NCI-H187 (cell line): Measurements from ENCODE around the gene MEFV.

ENCODE experiments used
- DNase-seq, 2 experiments: peaks; one replicate each; lab custom pipeline; 2025; lab: John Stamatoyannopoulos, UW

The MEFV gene

DNA sequence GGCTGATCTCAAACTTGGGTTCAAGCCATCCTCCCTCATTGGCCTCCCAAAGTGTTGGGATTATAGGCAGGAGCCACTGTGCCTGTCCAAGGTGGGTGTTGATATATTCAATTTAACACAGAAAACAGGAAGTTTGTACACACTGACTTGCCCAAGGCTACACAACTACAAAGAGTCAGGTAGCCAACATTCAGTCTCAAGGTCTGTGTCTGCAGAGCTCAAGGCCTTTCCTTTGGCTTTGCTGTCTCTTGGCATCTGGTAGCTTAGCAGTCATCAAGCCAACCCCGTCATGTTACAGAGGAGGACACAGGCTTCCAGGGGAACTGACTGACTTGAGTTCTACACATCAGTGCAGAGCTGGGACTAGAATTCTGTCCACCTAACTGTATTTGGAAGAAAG is 11.9 kb upstream of the MEFV start:
- DNase-seq: no peak

DNA sequence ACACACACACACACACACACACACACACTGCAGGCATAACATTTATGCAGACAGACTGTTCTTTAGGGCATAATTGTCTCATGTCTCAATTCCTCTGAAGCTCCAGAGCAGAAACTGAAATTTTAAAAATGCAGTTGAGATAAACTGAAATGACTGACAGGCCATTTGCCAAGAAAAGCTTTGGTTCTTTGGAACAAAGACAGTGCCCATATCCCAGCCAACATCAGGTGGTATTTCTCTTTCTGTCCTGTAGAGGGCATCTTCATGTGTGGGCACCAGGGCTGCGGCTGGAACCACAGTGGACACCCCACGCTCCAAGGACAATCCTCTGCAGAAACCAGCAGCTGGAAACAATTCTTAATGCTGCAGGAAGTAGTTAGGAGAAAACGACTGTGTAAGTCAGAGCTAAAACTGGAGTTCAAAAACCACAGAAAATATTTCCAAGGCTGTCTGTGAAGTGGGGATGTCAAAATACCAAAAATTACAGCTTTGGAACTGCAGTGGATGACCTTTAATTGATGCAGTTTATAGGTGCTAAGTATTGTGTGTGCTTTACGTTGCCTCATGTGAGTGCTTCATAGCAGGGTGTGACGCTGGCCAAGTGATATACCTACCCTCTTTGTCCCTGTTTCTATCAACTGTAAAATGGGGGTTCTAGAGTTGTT is 10.6 kb upstream of the MEFV start:
- peak; percentile 16 to 19 for DNase-seq

DNA sequence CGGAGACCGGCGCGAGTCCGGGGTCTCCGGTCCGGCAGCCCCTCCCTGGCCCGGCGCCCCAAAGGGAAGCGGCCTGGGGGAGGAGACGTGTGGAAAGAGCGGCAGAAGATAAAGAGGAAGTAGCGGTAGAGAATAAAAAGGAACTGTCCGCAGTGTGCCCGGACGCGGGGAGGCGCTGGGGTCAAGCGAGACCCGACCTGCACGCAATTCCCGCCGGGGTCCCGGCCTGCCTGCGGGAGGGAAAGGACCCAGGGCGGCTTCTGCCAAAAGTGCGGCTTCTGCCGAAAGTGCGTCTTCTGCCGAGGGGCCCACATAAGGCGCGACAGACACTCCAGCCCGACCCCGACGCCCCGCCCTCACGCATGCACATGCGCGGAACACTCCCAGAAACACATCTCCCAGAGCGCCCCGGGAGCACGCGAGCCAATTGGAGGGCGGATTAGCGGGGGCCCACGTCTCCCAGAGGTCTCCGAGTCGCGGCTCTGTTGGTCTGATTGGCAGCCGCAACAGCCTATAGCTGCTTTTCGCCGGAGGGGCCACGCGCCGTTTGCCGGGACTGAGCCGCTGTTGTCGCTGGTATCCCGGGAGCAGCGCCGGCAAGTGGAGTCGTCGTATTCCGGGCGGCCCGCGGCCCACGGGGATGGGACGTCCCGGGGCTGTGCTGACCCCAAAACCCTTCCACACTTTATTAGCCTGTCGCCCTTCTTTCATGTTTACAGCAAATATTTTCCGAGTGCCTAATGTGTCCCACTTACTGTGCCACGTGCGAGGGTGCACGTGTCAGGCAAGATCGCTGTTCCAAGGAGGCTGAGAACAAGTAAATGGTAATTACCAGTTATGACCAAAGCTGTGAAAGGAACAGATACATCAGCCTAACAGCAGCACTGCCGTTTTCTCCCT is 8.0 kb upstream of the MEFV start:
- DNase-seq: peak; percentile 93 to 98

DNA sequence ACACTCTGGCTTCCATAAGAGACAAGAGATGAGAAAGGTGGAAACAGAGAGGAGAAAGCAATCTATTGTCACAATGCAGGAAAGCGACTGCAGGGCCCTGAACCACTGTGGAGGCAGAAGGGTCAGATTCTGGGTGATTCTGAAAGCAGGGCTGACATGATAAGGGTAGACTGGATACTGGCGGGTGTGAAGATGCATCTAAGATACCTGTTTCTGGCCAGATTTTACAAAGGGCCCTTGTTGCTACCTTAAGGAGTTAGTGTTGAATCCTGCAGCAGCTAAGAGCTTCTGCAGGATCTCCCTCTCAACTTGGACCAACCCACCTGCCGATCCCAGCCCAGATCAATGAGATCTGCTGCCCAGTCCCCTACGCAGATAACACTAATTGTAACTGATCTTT is 6.1 kb upstream of the MEFV start:
- no peak for DNase-seq

DNA sequence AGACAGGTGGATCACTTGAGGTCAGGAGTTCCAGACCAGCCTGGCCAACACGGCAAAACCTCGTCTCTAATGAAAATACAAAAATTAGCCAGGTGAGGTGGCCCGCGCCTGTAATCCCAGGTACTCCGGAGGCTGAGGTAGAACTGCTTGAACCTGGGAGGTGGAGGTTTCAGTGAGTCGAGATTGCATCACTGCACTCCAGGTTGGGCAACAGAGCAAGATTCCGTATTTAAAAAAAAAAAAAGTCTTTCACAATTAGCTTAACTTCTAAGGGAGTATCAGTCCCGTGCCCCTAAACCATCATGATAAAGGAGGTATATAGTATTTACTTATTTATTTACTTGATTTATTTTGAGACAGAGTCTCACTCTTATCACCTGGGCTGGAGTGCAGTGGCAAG is 3.4 kb upstream of the MEFV start:
- DNase-seq: no peak

DNA sequence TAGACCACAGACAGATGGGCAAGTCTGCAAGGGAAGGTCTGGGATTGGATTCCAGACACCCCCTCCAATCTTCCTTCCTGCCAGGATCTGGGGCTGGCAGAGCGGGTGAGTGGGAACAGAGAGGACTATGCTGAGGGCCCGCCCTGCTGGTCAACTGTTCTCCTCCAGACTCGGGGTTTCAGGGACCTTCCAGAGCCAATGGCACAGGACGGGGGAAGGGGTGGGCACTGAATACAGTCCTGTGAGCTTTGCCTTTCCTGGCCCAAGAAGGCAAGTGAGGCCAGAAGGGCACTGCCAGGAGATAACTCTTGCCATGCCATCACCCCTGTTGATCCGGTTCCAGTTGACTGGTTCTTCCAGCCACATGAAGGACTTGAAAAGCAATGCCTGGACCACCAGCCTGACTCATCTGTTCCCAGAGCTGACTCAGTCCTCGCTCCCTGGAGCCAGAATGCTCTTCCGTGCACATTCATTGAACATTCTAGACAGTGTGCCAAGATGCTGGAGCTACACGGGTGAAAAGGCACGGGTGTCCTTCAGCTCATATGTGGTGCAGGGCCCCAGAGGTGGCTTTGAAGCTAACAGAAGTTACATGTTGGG is 533 bp upstream of the MEFV start:
- no peak for DNase-seq

DNA sequence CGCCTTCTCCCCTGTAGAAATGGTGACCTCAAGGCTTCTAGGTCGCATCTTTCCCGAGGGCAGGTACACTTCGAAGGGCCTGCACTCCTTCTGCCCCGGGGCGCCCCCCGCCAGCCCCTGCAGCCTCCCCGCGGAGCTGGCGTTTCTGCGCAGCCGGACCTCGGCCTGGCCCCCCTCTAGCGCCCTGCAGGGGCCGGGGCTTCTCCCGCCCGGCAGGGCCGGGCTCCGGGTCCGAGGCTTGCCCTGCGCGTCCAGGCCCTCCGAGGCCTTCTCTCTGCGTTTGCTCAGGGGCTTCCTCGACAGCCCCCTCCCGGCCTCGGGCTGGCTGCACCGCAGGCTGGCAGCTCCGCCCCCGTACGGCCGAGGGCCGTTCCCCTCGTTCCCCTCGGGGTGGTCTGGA is 2.1 kb downstream of the MEFV start:
- no peak for DNase-seq

DNA sequence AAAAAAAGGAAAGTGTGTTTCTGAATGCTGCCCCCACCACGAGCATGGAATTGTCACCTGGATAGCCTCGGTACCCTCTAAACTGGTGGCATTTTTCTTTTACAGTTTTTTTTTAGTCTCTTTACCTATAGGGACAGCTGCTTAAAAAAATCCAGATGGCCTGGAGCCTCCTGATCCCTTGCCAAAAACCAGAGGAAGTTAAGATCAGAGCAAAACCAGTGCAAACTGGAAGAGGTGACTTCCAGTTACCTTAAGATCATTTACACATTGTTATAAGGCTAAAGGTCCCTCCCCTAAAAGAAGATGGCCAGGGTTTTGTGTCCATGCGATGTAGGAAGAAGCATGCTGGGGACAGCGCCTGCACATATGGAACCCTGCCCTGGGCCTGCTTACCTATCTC is 3.5 kb downstream of the MEFV start:
- no peak for DNase-seq

DNA sequence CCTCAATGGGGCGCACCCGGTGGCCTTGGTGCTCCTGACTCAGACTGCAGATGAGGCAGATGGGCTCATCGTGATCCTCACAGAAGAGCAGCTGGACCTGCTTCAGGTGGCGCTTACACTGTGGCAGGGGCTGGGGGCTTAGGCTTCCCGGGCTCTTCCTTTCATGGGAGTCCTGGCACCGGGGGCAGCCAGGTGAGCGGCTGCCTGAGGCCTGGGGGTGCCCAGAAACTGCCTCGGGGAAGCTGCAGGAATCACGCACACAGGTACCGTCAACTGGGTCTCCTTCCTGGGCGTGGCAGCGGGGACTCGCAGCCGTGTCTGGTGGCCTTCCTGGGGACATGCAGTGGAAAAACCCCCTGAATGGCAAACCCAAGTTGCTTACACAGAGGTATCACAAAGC is 7.0 kb downstream of the MEFV start:
- no peak for DNase-seq

DNA sequence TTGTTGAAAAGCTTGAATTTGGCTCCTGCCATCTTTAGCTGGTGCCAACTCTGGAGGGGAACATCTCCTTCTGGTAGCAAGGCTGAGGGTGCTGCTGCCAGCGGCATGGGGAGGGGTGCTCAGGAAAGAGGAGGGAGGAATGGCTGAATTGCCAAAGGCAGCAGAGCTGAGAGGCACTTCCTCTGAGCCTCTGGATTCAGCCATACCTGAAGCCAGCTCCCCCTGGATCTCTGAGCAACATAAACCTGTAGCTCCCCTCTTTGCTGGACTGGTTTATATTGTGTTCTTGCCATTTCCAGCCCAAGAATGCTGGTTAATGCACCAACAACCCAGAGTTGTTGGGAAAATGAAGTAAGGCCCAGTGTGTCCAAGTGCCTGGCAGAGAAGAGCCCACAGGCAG is 7.4 kb downstream of the MEFV start:
- DNase-seq: no peak

DNA sequence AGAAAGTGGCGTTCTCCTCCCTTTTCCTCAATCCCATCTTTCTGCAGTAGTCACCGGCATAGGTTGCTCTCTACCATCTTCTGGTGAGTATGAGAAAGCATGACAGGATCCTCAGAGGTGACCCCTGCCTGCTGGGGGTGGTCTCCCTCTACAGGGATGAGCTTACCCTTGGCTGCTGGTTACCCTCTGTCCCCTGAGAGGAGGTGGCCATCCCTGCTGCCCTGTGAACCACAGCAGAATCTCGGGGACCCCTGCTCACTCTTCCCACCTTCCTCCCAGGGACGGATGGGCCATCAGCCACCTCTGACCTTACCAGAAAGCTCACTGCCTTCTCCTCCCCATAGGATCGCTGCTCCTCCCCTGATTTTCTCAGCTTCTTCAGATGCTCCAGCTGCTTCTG is 7.8 kb downstream of the MEFV start:
- DNase-seq: no peak

DNA sequence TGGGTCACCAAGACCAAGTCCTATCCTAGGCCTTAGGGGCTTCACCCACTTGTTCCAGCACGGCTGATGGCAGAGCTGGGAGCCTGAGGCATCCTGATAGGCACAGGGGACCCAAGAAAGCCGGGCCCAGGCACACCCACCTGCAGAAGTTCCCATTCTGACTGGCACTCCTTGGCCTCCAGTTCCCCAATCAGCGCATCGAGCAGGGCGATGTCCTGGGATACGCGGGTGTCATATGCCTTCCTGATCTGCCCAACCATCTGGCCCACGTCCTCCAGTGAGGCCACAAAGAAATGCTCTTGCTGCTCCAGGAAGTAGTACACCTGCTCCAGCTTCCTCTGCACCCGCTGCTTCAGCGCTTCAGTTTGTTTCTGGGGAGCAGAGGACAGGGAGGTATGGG is 9.6 kb downstream of the MEFV start:
- DNase-seq: no peak

DNA sequence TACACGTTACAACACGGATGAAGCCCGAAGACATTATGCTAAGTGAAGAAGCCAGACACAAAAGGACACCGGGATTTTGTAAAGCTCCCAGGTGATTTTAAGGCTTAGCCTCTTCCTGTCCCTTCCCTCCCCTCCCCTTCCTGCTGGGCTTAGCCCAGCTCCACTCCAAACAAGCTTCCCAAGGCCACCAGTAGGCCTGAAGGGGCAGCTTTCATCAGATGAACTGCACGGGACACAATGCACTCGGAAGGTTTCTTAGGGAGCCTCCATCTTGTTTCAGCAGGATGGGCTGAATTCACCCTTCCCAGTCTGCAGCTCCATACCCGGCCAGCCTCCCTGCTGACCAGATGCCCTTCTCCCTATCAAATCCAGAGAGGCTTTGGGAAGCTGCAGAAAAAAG is 10.4 kb downstream of the MEFV start:
- DNase-seq: no peak

DNA sequence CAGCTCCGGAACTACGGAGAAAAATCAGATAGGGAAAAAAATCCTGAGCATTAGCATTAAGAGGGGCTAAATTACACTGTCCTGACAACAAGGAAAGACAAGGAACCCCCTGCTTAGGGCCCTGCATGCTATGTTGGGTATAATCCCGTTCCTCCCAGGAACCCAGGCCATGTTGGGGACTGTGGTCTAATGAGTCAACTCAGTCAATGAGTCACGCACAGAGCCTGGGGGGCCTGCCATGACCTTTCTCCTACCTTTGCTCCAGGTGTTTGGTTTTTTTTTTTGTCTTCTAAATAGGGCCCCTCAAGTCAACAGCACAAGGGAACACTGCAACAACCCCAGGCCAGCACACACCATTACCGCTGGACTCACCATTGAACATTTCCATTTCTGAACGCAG is 12.6 kb downstream of the MEFV start:
- DNase-seq: no peak

DNA sequence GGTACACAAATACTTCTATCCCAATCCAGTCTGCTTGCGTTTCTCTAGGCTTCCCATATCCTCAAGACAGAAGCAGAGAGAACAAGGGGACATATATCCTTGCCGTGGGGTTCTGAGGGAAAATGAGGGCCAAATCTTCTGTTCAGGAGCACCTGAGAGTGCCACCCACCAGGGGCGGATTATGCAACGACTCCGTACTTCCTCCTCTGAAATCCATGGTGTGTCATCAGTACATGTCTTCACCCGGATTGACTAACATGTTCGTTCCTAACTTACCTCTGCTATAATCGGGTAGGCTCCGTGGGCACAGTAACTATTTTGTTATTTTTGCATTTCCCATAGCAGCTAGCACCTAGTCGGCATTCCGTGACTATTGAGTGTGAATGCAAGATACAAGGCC is 13.7 kb downstream of the MEFV start:
- DNase-seq: no peak

DNA sequence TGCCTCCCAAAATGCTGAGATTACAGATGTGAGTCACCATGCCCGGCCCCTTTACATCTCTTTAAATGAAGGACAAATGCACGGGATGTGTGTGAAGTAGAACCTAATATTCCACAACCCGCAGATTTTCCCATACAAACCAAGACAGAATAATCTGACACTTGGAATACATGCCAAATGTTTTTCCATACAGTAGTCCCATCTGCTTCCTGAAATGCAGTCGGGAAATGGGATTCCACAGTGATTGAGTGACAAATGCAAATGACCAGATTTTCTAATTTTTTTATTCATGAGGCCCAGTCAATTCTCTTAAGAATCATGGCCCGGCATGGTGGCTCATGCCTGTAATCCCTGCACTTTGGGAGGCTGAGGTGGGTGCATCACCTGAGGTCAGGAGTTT is 14.7 kb downstream of the MEFV start:
- no peak for DNase-seq

DNA sequence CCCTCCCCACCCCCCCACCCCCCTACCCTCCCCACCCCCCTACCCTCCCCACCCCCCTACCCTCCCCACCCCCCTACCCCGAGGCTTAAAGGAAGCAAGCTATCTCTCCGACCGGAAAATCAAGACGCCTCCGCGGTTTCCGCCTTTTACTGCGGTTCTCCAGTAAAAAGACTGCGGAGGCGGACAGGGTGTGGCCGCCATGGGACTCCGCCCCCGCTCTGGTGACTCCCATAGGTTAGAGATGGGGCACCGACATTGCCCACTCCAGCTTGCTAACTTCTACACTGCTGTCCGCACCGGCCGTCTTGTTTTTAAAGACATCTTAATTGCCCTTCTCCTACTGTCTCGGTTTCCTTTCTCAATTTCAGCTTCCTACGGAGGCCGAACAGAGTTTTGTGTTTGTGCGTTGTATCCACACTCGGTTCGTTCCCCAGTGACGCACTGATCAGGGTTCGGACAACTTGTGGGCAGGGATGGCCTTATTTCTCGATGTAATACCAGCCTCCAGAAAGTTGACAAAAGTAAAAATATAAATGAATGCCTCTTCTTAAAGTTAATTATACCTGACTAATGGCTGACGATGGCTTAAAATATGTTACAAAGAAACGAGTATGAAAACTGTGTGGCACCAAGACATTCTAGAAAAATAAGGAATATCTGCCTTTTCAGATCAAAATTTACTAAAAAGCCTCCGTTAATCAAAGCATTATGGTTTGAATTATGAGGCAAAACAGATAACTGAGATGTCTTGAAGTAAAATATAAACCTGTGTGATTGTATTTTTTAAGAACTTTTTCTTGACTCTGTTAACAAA is 20.4 kb downstream of the MEFV start:
- DNase-seq: no peak

DNA sequence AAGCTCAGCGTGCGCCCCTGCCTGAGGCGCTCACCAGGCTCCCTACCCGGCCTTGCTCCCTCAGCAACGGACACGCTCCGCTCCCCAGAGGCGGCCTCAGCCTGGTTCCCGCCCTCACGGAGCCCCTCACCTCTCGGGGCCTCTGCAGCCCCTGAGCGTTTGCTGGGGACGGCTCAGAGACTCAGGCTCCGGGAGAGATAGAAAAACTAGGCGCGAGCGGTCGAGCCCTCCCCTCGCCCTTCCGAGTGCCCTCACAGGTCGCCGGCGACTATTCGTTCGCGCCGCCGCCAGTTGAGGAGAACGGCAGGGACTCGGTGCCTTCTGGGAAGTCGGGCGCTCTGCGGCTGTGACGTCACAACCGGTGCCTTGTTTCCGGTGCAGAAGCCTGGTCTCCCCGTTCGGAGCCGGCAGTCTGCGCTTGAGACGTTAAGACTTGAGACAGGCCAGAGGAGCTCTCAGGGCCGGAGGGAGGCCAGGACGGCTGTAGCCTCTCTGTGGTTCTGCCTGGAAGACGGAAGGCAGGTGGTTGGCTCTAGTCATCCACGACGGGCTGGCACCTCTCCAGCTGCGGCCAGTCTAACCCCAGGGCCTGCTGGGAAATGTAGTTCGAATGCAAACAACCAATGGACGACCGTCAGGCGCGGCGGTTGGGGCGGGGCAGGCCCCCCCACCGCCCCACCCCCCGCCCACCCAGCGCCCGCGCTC is 21.4 kb downstream of the MEFV start, which contains the start of gene ZNF200:
ZNF200 (minus strand) TSS at position 302 of the 705 bp plus-strand sequence. CDS start 1,403 bp downstream, outside the sequence.
- DNase-seq: peak; percentile 95 to 97

DNA sequence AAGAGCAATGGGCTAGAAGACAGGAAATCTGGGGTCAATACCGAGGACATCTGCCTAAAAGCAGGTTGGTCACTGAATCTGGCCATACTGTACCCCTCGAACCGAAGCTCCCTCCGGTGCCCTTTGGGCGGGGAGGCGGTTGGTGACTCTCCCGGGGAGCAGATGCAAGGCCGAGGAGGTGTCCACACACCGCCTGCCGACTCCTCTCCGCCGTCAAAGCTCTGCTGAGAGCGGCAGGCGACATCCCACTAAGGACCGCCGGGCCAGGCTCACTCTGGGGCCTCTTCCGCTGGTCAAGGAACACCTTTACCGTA is 21.9 kb downstream of the MEFV start:
- DNase-seq: no peak

DNA sequence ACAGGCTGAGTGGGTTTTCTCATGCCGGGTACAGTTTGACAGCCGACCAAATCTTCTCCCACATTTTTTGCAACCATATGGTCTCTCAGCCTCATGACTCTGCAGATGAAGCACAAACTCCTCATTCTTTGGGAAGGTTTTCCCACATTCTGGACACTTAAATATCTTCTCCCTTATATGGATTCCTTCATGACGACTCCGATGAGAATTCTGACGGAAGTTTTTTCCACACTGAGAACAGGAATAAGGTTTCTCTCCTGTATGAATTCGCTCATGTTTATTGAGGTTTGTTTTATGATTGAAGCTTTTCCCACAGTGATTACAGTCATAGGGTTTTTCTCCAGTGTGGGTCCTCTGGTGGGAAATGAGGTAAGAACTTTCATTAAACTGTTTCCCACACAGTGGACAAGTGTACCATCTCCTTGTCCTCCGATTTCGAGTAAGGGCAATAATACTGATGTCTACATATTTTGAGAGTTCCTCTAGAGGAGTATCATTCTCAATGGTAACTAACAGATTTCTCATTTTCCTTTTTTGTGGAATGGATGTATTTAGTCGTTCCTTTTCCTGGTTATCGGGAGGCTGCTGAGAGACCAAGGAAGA is 32.4 kb downstream of the MEFV start:
- no peak for DNase-seq

DNA sequence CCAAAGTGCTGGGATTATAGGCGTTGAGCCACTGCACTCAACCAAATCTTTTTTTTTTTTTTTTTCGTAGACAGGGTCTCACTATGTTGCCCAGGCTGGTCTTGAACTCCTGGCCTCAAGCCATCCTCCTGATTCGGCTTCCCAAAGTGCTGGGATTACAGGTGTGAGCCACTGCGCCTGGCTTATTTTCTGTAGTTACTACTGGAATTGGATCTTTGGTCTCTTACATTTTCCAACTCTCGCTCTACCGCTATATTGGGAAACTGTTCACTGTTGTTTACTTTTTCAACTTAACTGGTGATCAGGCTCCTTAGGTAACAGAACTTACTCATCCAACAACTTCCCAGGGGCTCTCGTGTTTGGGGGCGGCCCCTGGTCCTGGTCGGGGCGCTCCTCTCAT is 35.6 kb downstream of the MEFV start:
- no peak for DNase-seq
